ENCODE measurements around the gene BANP.
"Not testable (repeated sequence)": the region's sequence is repeated elsewhere in the genome, so short reads cannot be mapped to it uniquely, and the experiment has no call there.

BANP gene

DNA sequence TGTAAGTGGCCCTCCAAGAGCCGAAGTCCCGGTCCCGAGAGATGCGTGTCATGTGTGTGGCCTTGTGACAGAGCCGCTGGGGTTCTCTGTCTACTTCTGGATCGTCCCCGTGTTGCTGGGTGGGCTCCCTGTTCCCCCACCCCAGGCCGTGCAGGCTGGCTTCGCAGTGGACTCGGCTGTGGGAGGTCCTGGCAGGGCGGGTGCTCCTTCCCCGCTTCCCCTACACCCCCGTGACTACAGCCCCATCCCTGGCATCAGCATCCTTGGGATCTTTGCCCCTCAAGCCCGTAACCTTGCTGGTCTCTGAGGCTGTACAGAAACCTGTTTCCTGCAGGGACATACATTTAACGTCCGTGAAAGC lies 136.3 kb downstream of the BANP start:
- DNase-seq (ENCODE audit: low read depth in 2 of 2): no peak

GRCh38 chr16:88088161-88088581 lies 136.9 kb downstream of the BANP start:
- no peak for DNase-seq (ENCODE audit: low read depth in 2 of 2)

DNA sequence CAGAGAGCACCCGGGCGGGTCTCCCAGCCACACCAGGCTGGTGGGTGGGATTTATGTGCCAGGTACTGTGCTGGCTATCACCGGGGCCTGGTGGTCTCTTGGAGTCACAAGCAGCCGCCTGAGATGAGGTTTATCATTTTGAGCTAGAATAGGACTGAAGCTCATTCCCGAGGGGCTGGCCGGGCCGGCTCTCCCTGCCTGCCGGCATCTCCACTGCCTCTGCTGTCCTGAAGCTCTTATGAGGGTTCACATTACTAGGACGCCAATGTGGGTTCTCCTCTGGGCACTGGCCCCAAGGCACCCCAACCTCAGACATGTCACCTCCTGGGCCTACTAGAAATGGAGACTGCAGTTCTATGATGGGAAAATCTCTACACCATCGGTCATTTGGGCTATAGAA lies 137.4 kb downstream of the BANP start:
- not testable (repeated sequence) for DNase-seq (ENCODE audit: low read depth in 2 of 2)

GRCh38 chr16:88089071-88089470 lies 137.8 kb downstream of the BANP start:
- DNase-seq (ENCODE audit: low read depth in 2 of 2): not testable (repeated sequence)

DNA sequence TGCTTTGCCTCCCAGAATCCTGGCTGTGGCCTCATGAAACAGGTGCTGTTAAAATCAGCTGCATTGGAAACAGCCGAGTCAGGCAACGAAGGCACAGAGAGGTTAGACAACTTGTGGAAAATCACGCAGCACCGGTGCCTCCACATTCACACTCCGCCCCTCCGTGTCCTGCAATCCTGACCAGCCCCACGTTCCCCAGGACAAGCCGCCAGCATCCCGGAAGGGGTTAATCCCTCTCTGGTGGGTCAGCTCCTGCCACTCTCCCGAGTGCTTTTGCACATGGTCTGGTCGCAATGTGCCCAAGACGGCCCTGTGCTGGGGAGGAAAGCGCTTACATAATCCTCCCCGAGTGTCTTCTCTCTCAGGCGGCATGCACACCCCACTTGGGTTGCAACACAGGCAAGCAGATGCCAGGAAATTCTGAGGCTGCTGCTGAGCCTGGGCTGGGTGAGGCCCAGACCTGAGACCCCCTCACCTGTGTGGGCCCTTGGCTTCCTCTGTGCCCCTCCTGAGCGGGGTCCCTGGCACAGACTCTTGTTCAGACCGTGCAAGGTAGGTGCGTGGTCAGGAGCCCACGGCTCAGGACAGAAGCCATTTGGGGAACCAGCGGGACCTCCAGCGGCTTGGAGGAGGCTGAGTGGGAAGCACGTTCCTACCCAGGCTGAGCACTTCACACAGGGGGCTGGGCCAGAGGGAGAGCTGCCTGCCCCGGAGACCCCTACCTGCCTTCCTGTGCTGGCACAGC lies 138.6 kb downstream of the BANP start:
- not testable (repeated sequence) for DNase-seq (ENCODE audit: low read depth in 2 of 2)

- not testable (repeated sequence) for DNase-seq (ENCODE audit: low read depth in 2 of 2)
These were observed 139.3 kb downstream of the BANP start for GRCh38 chr16:88090377-88091175.

- DNase-seq (ENCODE audit: low read depth in 2 of 2): not testable (repeated sequence)
These were observed 140.2 kb downstream of the BANP start for GRCh38 chr16:88091221-88091971.

GRCh38 chr16:88091972-88092302 lies 140.7 kb downstream of the BANP start:
- not testable (repeated sequence) for DNase-seq (ENCODE audit: low read depth in 2 of 2)

DNA sequence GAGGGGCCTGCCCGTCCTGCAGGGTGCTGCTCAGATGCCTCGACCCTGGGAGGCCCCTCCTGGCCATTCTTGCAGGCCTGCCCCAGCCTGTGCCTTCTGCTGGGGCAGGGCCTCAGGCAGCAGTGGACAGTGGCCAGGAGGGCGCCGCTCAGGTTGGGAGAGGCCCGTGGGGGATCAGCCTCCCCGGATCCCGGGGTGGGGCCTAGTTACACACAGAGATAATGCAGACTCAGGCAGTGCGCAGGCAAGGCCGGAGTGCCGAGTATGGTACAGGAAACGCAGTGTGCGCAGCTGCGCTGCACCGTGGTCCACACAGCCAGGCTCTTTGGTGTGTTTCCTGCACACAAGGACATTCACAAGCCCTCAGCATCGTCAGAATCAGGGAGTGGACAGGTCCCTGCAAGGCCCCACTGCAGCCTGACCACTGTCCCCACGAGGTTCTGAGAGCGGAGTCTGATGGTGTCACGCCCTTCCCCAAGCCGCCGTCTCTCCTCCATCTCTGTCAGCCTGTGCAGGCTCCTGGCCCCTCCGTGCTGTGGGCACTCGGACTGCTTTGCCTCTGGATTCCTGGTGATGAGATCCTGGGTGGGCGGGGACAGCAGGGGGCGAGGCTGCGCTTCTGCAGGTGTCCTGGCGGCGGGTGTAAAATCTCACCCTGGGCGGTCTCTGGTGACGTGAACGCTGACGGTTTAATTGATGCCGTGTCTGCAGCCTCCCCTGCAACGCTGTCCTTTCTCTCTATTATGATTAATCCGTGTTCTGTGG lies 141.7 kb downstream of the BANP start:
- DNase-seq (ENCODE audit: low read depth in 2 of 2): not testable (repeated sequence)

- not testable (repeated sequence) for DNase-seq (ENCODE audit: low read depth in 2 of 2)
These were observed 142.5 kb downstream of the BANP start for GRCh38 chr16:88093556-88094252.

- DNase-seq (ENCODE audit: low read depth in 2 of 2): not testable (repeated sequence)
These were observed 143.0 kb downstream of the BANP start for GRCh38 chr16:88094253-88094575.

DNA sequence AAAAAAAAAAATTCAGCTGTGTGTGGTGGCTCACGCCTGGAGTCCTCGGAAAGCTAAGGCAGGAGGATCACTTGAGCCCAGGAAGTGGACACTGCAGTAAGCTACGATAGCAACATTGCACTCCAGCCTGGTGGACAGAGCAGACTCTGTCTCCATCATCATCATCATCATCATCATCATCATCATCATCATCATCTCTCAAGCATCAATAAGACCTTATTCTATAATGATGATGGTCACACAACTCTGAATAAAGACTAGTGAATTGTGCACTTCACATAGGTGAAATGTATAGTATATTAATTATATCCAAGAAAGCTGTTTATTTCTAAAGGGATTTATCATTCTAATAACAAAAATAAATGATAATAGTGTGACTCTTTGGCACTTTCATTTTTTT lies 143.7 kb downstream of the BANP start:
- not testable (repeated sequence) for DNase-seq (ENCODE audit: low read depth in 2 of 2)

- DNase-seq (ENCODE audit: low read depth in 2 of 2): not testable (repeated sequence)
These were observed 145.4 kb downstream of the BANP start for GRCh38 chr16:88096659-88097058.

DNA sequence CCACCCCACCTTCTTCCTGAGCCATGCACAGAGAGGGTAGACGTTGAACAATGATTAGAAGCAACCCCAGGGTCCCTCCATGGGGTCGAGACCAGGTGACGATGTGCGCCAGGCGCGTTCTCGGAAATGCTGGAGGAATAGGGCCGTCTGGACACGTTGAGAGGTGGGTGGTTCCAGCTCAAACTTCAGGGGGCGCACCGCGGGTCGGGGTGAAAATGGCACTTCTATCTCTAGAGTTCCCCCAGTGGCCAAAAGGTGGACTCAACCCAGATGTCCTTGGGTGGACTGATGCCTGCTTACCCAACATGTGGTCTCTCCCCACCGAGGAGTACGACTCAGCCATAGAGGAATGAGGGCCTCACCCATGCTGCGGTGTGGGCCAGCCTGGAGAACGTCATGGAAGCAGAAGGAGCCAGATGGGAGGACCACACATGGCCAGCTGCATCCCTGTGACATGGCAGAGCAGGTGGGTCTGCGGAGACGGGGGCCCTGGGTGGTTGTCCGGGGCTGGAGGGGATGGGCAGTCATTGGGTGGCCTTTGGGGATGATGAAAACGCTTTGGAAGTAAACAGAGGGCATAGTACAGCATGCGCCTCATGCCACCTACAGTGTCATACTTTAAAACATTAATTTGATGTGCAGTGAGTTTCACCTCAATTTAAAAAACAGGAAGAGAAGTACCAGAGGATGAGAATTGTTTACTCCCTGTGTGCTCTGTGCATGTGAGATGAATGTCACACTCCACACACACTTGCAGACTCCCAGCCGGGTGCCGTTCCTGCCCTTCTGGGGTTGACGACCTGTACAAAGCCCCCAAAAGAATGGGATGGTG lies 147.7 kb downstream of the BANP start:
- DNase-seq (ENCODE audit: low read depth in 2 of 2): not testable (repeated sequence)

DNA sequence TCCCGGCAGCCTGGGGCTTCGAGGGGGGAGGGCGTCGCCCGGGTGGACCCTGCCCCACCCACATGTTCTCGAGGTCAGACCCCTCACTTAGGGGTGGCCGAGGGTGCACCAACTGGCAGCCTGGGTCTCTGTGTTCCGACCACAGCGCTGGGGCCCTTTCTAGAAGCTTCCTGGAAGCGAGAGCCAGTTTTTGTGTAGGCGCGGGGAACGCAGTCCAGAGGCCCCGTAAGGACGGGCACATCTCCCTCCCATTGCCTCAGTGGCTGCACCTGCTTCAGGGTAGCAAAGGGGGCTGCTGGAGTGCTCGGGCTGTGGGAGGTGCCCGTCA lies 148.3 kb downstream of the BANP start:
- DNase-seq (ENCODE audit: low read depth in 2 of 2): no peak

DNA sequence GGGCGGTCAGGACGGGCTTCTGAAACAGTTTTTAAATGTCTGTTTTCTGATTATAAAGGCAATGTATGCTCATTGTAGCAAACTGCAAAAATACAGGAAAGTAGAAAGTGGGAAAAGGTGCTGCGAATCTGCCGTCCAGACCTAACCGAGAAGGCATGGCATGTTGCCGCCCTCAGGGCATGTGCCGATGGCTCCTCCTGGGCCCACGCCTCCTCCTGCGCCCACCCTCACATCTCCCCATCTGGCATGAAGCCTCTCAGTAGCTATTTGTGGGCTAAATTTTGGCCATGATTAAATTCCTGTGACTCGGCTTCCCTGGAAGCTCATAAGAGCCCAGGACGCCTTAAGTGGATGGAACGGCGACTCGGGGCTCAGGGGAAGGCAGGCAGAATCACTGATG lies 148.7 kb downstream of the BANP start:
- not testable (repeated sequence) for DNase-seq (ENCODE audit: low read depth in 2 of 2)

GRCh38 chr16:88100801-88101622 lies 149.8 kb downstream of the BANP start:
- DNase-seq (ENCODE audit: low read depth in 2 of 2): not testable (repeated sequence)

DNA sequence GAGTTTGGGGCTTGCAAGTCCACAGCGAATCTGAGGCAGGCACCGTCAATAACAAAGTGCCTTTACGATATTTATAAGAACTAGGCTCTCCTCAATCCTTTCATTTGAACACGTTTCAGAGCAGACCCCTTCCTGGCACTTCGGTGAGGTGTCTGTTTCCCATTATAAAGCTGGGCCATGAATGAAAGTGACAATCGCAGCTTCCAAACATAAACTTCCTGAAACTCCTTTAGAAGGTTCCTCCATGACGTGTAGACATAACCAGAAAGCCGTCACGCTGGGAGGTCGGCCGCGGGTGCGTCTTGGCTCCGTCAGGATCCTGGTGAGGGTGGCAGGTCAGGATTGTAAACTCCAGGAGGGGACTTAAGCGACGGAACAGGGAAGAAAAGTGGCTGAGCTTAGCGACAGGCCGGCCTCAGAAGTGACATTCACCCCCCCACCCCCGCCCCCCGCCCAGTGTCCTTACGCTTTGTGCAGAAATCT lies 150.4 kb downstream of the BANP start:
- DNase-seq (ENCODE audit: low read depth in 2 of 2): not testable (repeated sequence)

DNA sequence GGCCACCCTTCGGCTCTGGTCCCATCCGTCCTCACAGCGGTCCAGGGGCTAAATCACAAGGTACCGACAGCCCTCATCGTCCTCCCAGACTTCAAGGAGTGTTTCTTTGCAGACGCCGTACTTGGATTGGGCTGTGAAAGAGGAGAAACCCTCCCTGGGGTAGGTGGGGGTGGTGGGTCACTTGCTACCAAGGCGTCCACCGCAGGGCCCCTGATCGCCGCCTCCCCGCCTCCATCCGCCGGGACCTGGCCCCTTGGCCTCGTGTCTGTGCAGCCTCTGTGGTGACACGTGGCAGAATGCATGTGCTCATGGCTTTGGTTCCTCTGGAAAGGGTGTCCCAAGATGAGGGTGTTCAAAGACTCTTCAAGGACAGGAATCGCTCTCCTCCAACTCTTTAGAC lies 151.4 kb downstream of the BANP start:
- DNase-seq (ENCODE audit: low read depth in 2 of 2): no peak
